HEK293 (cell line): ENCODE data around the gene MARF1.

Experiments used
- CTCF ChIA-PET: fragments of 350-600 bp; formaldehyde crosslinking; extraction: SDS; loops from one replicate; lab custom pipeline; 2021; ENCODE audit warnings: antibody characterized with exemption; lab: Yijun Ruan, JAX
- POLR2A ChIA-PET: fragments of 300-600 bp; formaldehyde crosslinking; extraction: SDS; loops from one replicate; lab custom pipeline; 2020; ENCODE audit warnings: antibody characterized with exemption, inconsistent platforms; lab: Yijun Ruan, JAX
- H3K27ac ChIP-seq: fragments of 200-500 bp; sonication (Bioruptor generic); 2 replicates; pipeline ENCODE4 v1.5.1; 2014; ENCODE audit warnings: low read depth, low read length, control low read depth, inconsistent platforms; ENCODE audit errors: extremely low read depth
- H3K36me3 ChIP-seq, 2 experiments: fragments of 200-500 bp in 1 of 2; sonication (Bioruptor generic) in 1 of 2; 1 replicate in 1 of 2; 2 replicates in 1 of 2; pipeline ENCODE4 v1.5.1; 2014 to 2017; ENCODE audit warnings: inconsistent platforms in 2 of 2, low read length in 2 of 2; ENCODE audit not compliant: control insufficient read depth in 2 of 2, insufficient read depth in 1 of 2
- H3K4me1 ChIP-seq: fragments of 200-500 bp; sonication (Bioruptor generic); 2 replicates; pipeline ENCODE4 v1.5.1; 2014; ENCODE audit warnings: mild to moderate bottlenecking, low read length, inconsistent platforms; ENCODE audit not compliant: control insufficient read depth, insufficient read depth
- H3K4me3 ChIP-seq: 2 replicates; pipeline ENCODE4 v1.5.1; 2011; ENCODE audit warnings: low read depth, mild to moderate bottlenecking, control low read depth, low read length, moderate library complexity
- H3K9me3 ChIP-seq: fragments of 200-500 bp; sonication (Bioruptor generic); 2 replicates; pipeline ENCODE4 v1.5.1; 2014; ENCODE audit warnings: low read depth, low read length, inconsistent platforms; ENCODE audit not compliant: control insufficient read depth, insufficient read depth
- GLI2 ChIP-seq: fragments of 450-650 bp; formaldehyde crosslinking; IDR thresholded peaks from 2 replicates; pipeline ENCODE4; 2017; ENCODE audit warnings: missing biosample characterization, missing genetic modification characterization, low read depth, borderline replicate concordance
- HOXA7 ChIP-seq: sonication (generic); formaldehyde crosslinking; IDR thresholded peaks from 2 replicates; pipeline ENCODE4 v1.8.1; 2022; ENCODE audit warnings: missing genetic modification reagents, borderline replicate concordance
- OSR2 ChIP-seq: fragments of 450-650 bp; formaldehyde crosslinking; IDR thresholded peaks from 2 replicates; pipeline ENCODE4 v1.5.1; 2016; ENCODE audit warnings: missing biosample characterization, missing genetic modification characterization
- PRDM4 ChIP-seq: fragments of 450-650 bp; formaldehyde crosslinking; IDR thresholded peaks from 2 replicates; pipeline ENCODE4 v1.5.1; 2017; ENCODE audit warnings: missing biosample characterization, missing genetic modification characterization
- SCRT1 ChIP-seq: fragments of 450-650 bp; formaldehyde crosslinking; IDR thresholded peaks from 2 replicates; pipeline ENCODE4 v1.5.1; 2016; ENCODE audit warnings: missing biosample characterization, missing genetic modification characterization, borderline replicate concordance
- SP2 ChIP-seq: fragments of 450-650 bp; formaldehyde crosslinking; IDR thresholded peaks from 2 replicates; pipeline ENCODE4 v1.5.1; 2016; ENCODE audit warnings: missing biosample characterization, missing genetic modification characterization
- ZEB2 ChIP-seq: fragments of 450-650 bp; formaldehyde crosslinking; IDR thresholded peaks from 2 replicates; pipeline ENCODE4 v1.5.1; 2016; ENCODE audit warnings: missing biosample characterization, missing genetic modification characterization
- ZFP41 ChIP-seq: fragments of 450-650 bp; formaldehyde crosslinking; IDR thresholded peaks from 2 replicates; pipeline ENCODE4 v1.5.1; 2016; ENCODE audit warnings: missing biosample characterization, missing genetic modification characterization, borderline replicate concordance
- ZNF112 ChIP-seq: fragments of 450-650 bp; formaldehyde crosslinking; IDR thresholded peaks from 2 replicates; pipeline ENCODE4 v1.5.0; 2017; ENCODE audit warnings: missing biosample characterization, missing genetic modification characterization
- ZNF169 ChIP-seq: fragments of 450-650 bp; formaldehyde crosslinking; IDR thresholded peaks from 2 replicates; pipeline ENCODE4 v1.5.1; 2016; ENCODE audit warnings: missing biosample characterization, missing genetic modification characterization
- ZNF266 ChIP-seq: fragments of 450-650 bp; formaldehyde crosslinking; IDR thresholded peaks from 2 replicates; pipeline ENCODE4 v1.5.1; 2016; ENCODE audit warnings: missing biosample characterization, missing genetic modification characterization, low read depth
- ZNF302 ChIP-seq: fragments of 450-650 bp; formaldehyde crosslinking; IDR thresholded peaks from 2 replicates; pipeline ENCODE4 v1.5.1; 2016; ENCODE audit warnings: missing biosample characterization, missing genetic modification characterization, low read depth
- ZNF473 ChIP-seq: fragments of 450-650 bp; formaldehyde crosslinking; IDR thresholded peaks from 2 replicates; pipeline ENCODE4 v1.5.1; 2017; ENCODE audit warnings: missing biosample characterization, missing genetic modification characterization
- ZNF514 ChIP-seq: fragments of 450-650 bp; formaldehyde crosslinking; IDR thresholded peaks from 2 replicates; pipeline ENCODE4 v1.5.1; 2016; ENCODE audit warnings: missing biosample characterization, missing genetic modification characterization
- ZNF544 ChIP-seq: fragments of 450-650 bp; formaldehyde crosslinking; IDR thresholded peaks from 2 replicates; pipeline ENCODE4 v1.5.0; 2017; ENCODE audit warnings: missing biosample characterization, missing genetic modification characterization
- ZNF548 ChIP-seq: fragments of 450-650 bp; formaldehyde crosslinking; IDR thresholded peaks from 2 replicates; pipeline ENCODE4 v1.5.1; 2016; ENCODE audit warnings: missing biosample characterization, missing genetic modification characterization
- ZNF558 ChIP-seq: fragments of 450-650 bp; formaldehyde crosslinking; IDR thresholded peaks from 2 replicates; pipeline ENCODE4 v1.5.1; 2016; ENCODE audit warnings: missing biosample characterization, missing genetic modification characterization
- ZNF585B ChIP-seq: fragments of 450-650 bp; formaldehyde crosslinking; IDR thresholded peaks from 2 replicates; pipeline ENCODE4 v1.5.1; 2016; ENCODE audit warnings: missing biosample characterization, missing genetic modification characterization
- ZNF596 ChIP-seq: fragments of 450-650 bp; IDR thresholded peaks from 2 replicates; pipeline ENCODE4 v1.5.0; 2018; ENCODE audit warnings: missing biosample characterization, mild to moderate bottlenecking, missing genetic modification characterization, moderate library complexity
- ZNF621 ChIP-seq: fragments of 450-650 bp; formaldehyde crosslinking; IDR thresholded peaks from 2 replicates; pipeline ENCODE4 v1.5.1; 2017; ENCODE audit warnings: missing biosample characterization, missing genetic modification characterization
- ZNF626 ChIP-seq: fragments of 450-650 bp; sonication (Bioruptor Pico); formaldehyde crosslinking; IDR thresholded peaks from 2 replicates; pipeline ENCODE4 v1.5.1; 2018; ENCODE audit warnings: missing biosample characterization, missing genetic modification characterization, inconsistent platforms
- ZNF692 ChIP-seq: fragments of 450-650 bp; formaldehyde crosslinking; IDR thresholded peaks from 2 replicates; pipeline ENCODE4 v1.5.1; 2016; ENCODE audit warnings: missing biosample characterization, missing genetic modification characterization
- ZNF701 ChIP-seq: fragments of 450-650 bp; formaldehyde crosslinking; IDR thresholded peaks from 2 replicates; pipeline ENCODE4 v1.5.1; 2016; ENCODE audit warnings: missing biosample characterization, missing genetic modification characterization
- ZNF776 ChIP-seq: fragments of 450-650 bp; formaldehyde crosslinking; IDR thresholded peaks from 2 replicates; pipeline ENCODE4 v1.5.0; 2017; ENCODE audit warnings: missing biosample characterization, missing genetic modification characterization, borderline replicate concordance
- TF ChIP-seq, protein P1 (sequence below): fragments of 450-650 bp; formaldehyde crosslinking; IDR thresholded peaks from 2 replicates; pipeline ENCODE4 v1.5.1; 2017; ENCODE audit warnings: missing biosample characterization, missing genetic modification characterization
- TF ChIP-seq, protein P2 (sequence below): fragments of 450-650 bp; formaldehyde crosslinking; IDR thresholded peaks from 2 replicates; pipeline ENCODE4 v1.5.0; 2017; ENCODE audit warnings: missing biosample characterization, missing genetic modification characterization, borderline replicate concordance
- TF ChIP-seq, protein P3 (sequence below): fragments of 450-650 bp; formaldehyde crosslinking; IDR thresholded peaks from 2 replicates; pipeline ENCODE4 v1.5.1; 2016; ENCODE audit warnings: missing biosample characterization, missing genetic modification characterization
- TF ChIP-seq, protein P4 (sequence below): fragments of 450-650 bp; formaldehyde crosslinking; IDR thresholded peaks from 2 replicates; pipeline ENCODE4 v1.5.1; 2016; ENCODE audit warnings: missing biosample characterization, missing genetic modification characterization

Gene MARF1

DNA sequence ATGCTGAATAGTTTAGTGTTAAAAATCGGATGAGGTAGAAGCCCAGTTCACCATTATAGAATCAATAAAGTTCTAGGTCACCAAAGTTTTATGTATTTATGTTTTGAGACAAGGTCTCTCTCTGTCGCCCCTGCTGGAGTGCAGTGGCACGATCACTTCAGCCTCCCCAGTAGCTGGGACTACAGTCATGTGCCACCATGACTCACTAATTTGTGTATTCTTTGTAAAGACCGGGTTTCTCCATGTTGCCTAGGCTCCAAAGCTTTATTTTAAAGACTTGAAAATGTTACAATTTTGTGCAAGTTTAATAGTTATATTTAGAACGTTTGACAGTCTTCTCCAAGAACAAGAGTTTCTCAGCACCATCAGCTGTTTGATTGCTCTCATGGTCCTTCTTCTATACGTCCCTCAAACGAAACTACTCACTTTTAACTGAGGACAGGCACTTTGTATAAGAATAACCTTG lies 39.2 kb upstream of the MARF1 start:
- POLR2A ChIA-PET, result interaction anchor here (1.0 kb wide), 1 partner anchor 40 kb away, joined by 3 read pairs; no protein-coding TSS in a partner anchor
- peaks cover 45 to 68% of the 10 kb centered on the region in 2 experiments for H3K36me3 ChIP-seq
- TF ChIP-seq OSR2 (tag by site-specific recombination), result peak; percentile 85
- no peak for TF ChIP-seq ZNF544 (tag by site-specific recombination)
- no peak for TF ChIP-seq ZNF558
- TF ChIP-seq ZNF266 (tag by site-specific recombination), result no peak
- TF ChIP-seq ZNF112 (tag by site-specific recombination), result no peak
- TF ChIP-seq ZNF776 (tag by site-specific recombination), result no peak
- TF ChIP-seq ZNF701 (tag by site-specific recombination), result no peak
- TF ChIP-seq ZNF692 (tag by site-specific recombination), result no peak
- TF ChIP-seq HOXA7 (CRISPR knock-in tag), result no peak
- TF ChIP-seq, protein P1, sequence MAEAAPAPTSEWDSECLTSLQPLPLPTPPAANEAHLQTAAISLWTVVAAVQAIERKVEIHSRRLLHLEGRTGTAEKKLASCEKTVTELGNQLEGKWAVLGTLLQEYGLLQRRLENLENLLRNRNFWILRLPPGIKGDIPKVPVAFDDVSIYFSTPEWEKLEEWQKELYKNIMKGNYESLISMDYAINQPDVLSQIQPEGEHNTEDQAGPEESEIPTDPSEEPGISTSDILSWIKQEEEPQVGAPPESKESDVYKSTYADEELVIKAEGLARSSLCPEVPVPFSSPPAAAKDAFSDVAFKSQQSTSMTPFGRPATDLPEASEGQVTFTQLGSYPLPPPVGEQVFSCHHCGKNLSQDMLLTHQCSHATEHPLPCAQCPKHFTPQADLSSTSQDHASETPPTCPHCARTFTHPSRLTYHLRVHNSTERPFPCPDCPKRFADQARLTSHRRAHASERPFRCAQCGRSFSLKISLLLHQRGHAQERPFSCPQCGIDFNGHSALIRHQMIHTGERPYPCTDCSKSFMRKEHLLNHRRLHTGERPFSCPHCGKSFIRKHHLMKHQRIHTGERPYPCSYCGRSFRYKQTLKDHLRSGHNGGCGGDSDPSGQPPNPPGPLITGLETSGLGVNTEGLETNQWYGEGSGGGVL (tag by site-specific recombination), result no peak
- TF ChIP-seq ZFP41 (tag by site-specific recombination), result no peak
- no peak for TF ChIP-seq ZNF169 (tag by site-specific recombination)
- TF ChIP-seq, protein P2, sequence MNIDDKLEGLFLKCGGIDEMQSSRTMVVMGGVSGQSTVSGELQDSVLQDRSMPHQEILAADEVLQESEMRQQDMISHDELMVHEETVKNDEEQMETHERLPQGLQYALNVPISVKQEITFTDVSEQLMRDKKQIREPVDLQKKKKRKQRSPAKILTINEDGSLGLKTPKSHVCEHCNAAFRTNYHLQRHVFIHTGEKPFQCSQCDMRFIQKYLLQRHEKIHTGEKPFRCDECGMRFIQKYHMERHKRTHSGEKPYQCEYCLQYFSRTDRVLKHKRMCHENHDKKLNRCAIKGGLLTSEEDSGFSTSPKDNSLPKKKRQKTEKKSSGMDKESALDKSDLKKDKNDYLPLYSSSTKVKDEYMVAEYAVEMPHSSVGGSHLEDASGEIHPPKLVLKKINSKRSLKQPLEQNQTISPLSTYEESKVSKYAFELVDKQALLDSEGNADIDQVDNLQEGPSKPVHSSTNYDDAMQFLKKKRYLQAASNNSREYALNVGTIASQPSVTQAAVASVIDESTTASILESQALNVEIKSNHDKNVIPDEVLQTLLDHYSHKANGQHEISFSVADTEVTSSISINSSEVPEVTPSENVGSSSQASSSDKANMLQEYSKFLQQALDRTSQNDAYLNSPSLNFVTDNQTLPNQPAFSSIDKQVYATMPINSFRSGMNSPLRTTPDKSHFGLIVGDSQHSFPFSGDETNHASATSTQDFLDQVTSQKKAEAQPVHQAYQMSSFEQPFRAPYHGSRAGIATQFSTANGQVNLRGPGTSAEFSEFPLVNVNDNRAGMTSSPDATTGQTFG (tag by site-specific recombination), result no peak
- TF ChIP-seq, protein P3, sequence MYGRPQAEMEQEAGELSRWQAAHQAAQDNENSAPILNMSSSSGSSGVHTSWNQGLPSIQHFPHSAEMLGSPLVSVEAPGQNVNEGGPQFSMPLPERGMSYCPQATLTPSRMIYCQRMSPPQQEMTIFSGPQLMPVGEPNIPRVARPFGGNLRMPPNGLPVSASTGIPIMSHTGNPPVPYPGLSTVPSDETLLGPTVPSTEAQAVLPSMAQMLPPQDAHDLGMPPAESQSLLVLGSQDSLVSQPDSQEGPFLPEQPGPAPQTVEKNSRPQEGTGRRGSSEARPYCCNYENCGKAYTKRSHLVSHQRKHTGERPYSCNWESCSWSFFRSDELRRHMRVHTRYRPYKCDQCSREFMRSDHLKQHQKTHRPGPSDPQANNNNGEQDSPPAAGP (tag by site-specific recombination), result no peak
- TF ChIP-seq ZNF585B (tag by site-specific recombination), result no peak
- TF ChIP-seq ZNF514 (tag by site-specific recombination), result no peak
- TF ChIP-seq ZNF621 (tag by site-specific recombination), result no peak
- TF ChIP-seq, protein P4, sequence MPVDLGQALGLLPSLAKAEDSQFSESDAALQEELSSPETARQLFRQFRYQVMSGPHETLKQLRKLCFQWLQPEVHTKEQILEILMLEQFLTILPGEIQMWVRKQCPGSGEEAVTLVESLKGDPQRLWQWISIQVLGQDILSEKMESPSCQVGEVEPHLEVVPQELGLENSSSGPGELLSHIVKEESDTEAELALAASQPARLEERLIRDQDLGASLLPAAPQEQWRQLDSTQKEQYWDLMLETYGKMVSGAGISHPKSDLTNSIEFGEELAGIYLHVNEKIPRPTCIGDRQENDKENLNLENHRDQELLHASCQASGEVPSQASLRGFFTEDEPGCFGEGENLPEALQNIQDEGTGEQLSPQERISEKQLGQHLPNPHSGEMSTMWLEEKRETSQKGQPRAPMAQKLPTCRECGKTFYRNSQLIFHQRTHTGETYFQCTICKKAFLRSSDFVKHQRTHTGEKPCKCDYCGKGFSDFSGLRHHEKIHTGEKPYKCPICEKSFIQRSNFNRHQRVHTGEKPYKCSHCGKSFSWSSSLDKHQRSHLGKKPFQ, result no peak
- TF ChIP-seq ZNF302 (tag by site-specific recombination), result no peak
- no peak for TF ChIP-seq SP2 (tag by site-specific recombination)
- no peak for TF ChIP-seq ZNF548 (tag by site-specific recombination)
- no peak for TF ChIP-seq SCRT1 (tag by site-specific recombination)
- TF ChIP-seq ZNF596 (tag by site-specific recombination), result no peak
- no peak for TF ChIP-seq ZNF473 (tag by site-specific recombination)
- no peak for TF ChIP-seq PRDM4
- TF ChIP-seq ZNF626, result no peak
- no peak for TF ChIP-seq GLI2
- 0 out of 2 replicates have a peak, but pooled peaks have one; percentile 30 for TF ChIP-seq ZEB2 (tag by site-specific recombination)

More for the DNA sequence above, 39.2 kb upstream of the MARF1 start:
- no peak overlapping the region for H3K4me3 ChIP-seq
- CTCF ChIA-PET, result interaction anchor here (0.6 to 3.2 kb wide), 11 partner anchors 9 to 137 kb away, joined by 3 to 10 read pairs (median 4); no protein-coding TSS in a partner anchor
- no peaks in the 10 kb centered on the region for H3K4me1 ChIP-seq
- H3K27ac ChIP-seq, result no peak overlapping the region
- no peaks in the 10 kb centered on the region for H3K9me3 ChIP-seq
